Measurements from ENCODE around the gene INHBC. TPM values are rescaled to one million over a fixed set of nuclear protein-coding genes. Genes with fewer than 3 reads are reported as not detected.

The INHBC gene
- total RNA-seq, 2 donors from 2014 or later = not detected

DNA sequence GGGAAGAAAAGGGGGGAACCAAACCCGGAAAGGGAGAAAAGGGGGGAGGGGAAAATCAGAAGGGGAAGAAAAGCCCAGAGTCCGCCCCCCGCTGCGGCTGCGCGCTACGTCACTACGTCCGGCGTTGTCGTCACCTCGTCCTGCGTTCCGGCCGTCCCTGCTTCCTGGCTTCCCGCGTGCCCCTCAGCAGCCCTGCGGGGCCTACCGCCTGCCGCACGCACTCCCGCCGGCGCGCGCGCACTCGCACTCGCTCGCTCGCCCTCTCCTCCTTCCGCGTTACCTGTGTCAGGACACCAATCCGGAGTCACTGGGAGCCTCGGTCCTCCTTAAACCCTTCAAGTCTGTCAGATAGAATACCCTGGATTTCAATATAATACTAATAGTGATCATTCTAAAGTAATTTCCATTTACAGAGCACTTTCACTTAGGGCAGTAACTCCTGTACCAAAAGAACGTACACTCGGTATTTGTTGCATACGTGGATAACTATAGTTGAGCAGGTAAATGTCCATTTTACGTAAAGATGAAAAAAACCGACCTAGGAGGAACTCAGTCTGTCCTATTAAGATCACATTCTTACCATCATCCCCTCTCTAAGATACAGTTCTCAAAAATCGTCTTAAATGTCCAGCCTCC, 3.5 kb upstream of the INHBC start, which contains the start of gene R3HDM2:
TSS of gene R3HDM2 (minus strand) at position 113 of the 636 bp plus-strand sequence. CDS start 120,615 bp downstream, outside the sequence.
- Histone ChIP-seq H3K36me3 (no peaks in the 10 kb centered on the region), H3K27ac (peak within 1 kb of the TSS; percentile 85 to 97), H3K4me1 (peaks cover 0 to 12% of the 10 kb centered on the region in 2 donors), H3K27me3 (no peaks in the 10 kb centered on the region), H3K9me3 (no peaks in the 10 kb centered on the region), H3K4me3 (peak within 1 kb of the TSS; percentile 76)
- TF ChIP-seq, protein P1, sequence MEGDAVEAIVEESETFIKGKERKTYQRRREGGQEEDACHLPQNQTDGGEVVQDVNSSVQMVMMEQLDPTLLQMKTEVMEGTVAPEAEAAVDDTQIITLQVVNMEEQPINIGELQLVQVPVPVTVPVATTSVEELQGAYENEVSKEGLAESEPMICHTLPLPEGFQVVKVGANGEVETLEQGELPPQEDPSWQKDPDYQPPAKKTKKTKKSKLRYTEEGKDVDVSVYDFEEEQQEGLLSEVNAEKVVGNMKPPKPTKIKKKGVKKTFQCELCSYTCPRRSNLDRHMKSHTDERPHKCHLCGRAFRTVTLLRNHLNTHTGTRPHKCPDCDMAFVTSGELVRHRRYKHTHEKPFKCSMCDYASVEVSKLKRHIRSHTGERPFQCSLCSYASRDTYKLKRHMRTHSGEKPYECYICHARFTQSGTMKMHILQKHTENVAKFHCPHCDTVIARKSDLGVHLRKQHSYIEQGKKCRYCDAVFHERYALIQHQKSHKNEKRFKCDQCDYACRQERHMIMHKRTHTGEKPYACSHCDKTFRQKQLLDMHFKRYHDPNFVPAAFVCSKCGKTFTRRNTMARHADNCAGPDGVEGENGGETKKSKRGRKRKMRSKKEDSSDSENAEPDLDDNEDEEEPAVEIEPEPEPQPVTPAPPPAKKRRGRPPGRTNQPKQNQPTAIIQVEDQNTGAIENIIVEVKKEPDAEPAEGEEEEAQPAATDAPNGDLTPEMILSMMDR (IDR thresholded peaks at IDR 0.05) = peak in 1 of 2 donors; percentile 15
- peak; percentile 93 for DNase-seq (ENCODE audit: low spot score)

DNA sequence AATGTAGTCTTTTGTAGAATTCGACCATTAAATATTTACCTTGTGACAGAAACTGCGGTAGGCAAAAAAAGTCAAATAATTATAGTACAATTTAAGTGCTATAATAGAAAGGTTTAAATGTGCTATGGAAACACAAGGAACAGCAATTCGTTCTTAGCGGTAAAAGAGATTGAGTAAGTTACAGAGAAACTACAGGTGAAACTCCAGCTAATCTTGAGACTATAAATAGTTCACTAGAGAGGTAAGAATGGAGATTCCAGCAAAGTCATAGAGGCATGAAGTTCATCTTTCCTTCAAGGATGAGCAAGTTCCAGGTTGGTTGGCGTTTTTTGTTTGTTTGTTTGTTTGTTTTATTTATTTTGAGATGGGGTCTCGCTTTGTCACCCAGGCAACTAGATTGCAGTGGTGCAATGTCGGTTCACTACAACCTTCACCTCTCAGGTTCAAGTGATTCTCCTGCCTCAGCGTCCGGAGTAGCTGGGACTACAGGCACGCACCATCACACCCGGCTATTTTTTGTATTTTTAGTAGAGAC, 2.9 kb upstream of the INHBC start:
- Histone ChIP-seq H3K27ac (peak overlapping the region; percentile 85 to 97), H3K4me1 (peaks cover 0 to 12% of the 10 kb centered on the region in 2 donors), H3K9me3 (no peaks in the 10 kb centered on the region), H3K4me3 (peak overlapping the region in 1 of 2 donors; percentile 76), H3K27me3 (no peaks in the 10 kb centered on the region), H3K36me3 (no peaks in the 10 kb centered on the region)
- TF ChIP-seq, protein P1 (IDR thresholded peaks at IDR 0.05) = no peak
- DNase-seq (ENCODE audit: low spot score) = no peak

DNA sequence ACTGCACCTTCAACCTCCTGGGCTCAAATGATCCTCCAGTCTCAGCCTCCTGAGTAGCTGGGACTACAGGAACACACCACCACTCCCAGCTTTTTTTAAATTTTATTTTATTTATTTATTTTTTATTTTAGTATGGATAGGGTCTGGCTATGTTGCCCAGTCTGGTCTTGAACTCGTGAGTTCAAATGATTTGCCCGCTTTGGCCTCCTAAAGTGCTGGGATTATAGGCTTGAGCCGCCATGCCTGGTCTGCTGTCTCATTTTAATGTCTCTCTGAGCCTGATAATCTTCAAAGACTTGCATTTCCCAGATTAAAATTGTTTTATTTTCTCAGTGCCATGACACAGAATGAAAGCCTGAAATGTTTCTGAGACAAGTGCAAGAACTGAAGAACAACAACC, 1.2 kb upstream of the INHBC start:
- Histone ChIP-seq H3K27ac (no peak overlapping the region), H3K4me1 (peaks cover 0 to 12% of the 10 kb centered on the region in 2 donors), H3K9me3 (no peaks in the 10 kb centered on the region), H3K4me3 (no peak overlapping the region), H3K27me3 (no peaks in the 10 kb centered on the region), H3K36me3 (no peaks in the 10 kb centered on the region)
- TF ChIP-seq, protein P1 (IDR thresholded peaks at IDR 0.05) = no peak
- no peak for DNase-seq (ENCODE audit: low spot score)

DNA sequence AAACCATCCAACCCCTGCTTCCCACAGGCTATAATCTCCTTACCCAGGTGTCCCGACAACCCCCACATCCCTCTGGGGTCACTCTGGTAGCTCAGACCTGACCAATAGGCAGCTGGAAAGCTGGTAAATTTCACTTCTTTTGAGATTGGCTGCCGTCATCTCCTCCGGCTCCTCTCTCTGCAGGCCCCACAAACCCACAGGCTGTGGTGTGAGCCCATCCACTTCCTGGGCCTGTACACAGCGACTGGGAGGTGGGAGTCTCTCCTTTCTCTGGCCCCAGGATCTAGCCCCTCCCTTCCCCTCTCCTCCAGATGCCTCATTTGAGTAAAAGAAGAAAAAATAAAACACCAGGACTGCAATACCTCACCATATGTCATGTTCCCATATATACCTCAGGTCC, 709 bp downstream of the INHBC start:
- Histone ChIP-seq H3K36me3 (no peaks in the 10 kb centered on the region), H3K4me1 (no peaks in the 10 kb centered on the region), H3K4me3 (no peak overlapping the region), H3K27me3 (no peaks in the 10 kb centered on the region), H3K9me3 (no peaks in the 10 kb centered on the region), H3K27ac (no peak overlapping the region)
- no peak for DNase-seq (ENCODE audit: low spot score)
- TF ChIP-seq, protein P1 (IDR thresholded peaks at IDR 0.05) = no peak

DNA sequence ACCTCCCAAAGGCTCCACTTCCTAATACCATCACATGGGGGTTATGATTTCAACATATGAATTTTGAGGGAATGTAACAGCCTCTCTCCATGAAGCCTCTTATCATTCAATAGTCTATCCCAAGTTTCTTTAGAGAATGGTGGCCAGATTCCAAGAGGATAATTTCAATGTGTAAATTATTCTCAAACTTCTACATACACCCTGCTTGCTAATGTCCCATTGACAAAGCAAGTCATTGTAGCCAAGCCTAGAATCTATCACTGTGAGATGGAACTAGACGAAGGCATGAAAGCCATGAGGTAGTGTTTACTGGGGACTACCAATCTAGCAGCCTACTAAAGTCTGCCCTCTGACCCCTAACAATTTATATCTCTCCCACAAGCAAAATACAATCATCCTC, 3.8 kb downstream of the INHBC start:
- H3K27me3 ChIP-seq = no peaks in the 10 kb centered on the region
- no peak for DNase-seq (ENCODE audit: low spot score)
- TF ChIP-seq, protein P1 (IDR thresholded peaks at IDR 0.05) = no peak
- H3K27ac ChIP-seq = no peak overlapping the region
- H3K36me3 ChIP-seq = no peaks in the 10 kb centered on the region
- H3K4me3 ChIP-seq = no peak overlapping the region
- H3K9me3 ChIP-seq = no peaks in the 10 kb centered on the region
- H3K4me1 ChIP-seq = no peaks in the 10 kb centered on the region

All from right atrium auricular region (tissue), 2 donors.